Activated CD8-positive, alpha-beta memory T cell treated with anti-CD3 and anti-CD28 coated beads for 48 hours (primary cell): ENCODE data around the gene PEX5.

Experiments
- DNase-seq, 3 experiments: peaks; one replicate each; pipeline ENCODE4 v3.0.0-alpha.2; 2020; ENCODE audit warnings: low read depth in 2 of 3, low spot score in 2 of 3

Gene PEX5

GRCh38 chr12:7189398-7190267, at the start of gene PEX5:
Gene PEX5, plus strand, starts transcription at chr12:7189686. Its CDS starts 692 bp downstream, at chr12:7190378.
- DNase-seq = peak; percentile 37 to 72 (median 49)

DNA sequence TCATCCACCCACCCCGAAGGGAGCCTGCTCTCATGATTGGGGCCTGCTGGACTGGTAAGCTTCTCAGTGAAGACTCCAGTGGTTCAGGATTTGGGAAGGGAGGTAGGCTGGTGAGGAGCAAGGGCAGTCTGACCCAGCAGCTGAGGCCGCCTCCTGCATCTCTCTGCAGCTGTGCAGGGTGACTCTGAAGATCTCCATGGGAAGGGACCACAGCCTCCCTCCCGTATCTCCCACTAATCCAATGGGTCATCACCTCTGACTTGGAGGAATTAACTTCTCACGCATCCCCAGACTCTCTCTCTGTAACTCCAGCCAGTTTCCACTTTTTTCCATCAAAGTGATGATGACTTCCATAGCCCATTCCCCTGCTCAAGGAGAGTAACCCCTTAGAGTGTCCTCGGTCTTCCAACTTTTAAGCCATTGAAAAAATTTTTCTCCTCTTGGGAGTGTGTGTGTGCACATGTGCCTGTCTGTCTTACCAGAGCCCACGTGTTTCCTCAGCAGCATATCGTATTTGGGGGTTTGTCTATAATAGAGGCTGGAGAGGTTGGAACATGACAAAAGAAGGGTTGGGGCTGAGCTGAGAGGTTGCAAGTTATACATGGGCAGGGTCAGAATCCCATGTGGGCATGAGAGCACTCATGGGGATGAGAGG, 48.0 kb upstream of the PEX5 start:
- no peak for DNase-seq

DNA sequence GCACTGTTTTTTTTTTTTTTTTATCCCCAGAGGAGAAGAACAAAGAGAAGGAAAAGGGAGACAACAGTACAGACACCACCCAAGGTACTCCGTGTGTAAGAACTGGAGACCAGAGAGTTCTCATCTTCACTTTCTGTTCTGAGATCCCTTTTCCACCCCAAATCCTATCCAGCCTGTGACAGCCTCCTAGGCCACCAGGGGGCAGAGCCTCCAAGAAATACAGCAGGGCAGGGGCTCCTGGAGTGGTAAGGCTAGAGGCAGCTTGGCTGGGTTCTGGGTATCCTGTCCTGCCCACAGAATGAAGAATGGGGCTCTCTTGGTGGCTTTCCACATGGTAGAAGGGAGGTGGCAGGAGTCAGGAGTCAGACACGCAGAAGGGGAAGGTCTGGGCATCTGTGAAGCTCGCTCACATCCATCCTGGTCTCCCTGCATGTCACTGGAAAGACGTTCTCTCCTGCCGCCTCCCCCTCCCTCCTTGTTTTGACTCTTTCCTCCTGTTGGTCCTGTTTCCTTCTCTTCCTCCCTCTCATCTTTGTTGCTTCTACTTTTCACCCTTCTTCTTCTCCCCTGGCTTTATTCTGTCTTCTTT, 47.3 kb upstream of the PEX5 start:
- no peak for DNase-seq

DNA sequence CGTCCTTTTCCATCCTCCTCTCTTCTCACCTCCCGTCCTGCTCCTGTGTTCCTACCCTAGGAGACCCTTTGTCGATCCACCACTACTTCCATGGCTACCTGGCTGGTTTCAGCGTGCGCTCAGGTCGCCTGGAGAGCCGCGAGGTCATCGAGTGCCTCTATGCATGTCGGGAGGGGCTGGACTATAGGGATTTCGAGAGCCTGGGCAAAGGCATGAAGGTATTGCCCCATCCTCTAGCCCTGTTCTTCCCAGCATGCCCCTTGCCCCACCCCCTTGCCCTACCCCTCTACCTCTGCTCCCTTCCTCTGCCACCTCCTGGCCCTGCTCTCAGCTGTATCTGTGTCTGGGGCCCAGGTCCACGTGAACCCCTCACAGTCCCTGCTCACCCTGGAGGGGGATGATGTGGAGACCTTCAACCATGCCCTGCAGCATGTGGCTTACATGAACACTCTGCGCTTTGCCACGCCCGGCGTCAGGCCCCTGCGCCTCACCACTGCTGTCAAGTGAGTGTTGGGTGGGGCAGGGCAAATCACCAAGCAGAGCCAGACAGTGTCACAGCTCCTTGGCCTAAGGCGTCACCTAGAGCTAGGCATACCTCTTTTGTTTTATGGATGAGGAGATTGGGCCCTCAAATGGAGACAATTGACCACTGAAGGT, 46.5 kb upstream of the PEX5 start:
- DNase-seq = no peak

DNA sequence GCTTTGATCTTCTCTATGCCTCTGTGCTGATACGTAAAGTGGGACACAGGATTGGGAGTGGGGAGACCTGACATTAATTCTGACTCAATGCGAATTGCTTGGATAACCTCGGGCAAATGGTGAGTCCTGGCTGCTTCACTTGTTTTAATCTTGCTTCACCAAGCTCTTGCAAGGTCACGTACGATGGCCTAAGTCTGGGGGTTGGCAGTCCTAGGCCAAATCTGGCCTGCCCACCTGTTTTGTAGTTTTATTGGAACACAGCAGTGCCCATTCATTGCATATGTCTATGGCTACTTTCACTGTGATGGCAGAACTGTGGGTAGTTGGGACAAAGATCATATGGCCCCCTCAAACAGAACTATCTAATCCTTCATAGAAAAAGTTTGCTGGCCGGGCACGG, 45.9 kb upstream of the PEX5 start:
- DNase-seq = no peak

- no peak for DNase-seq
Measured at GRCh38 chr12:7144414-7145120, 44.9 kb upstream of the PEX5 start.

GRCh38 chr12:7145671-7146070, 43.8 kb upstream of the PEX5 start:
- no peak for DNase-seq

GRCh38 chr12:7146228-7146627, 43.3 kb upstream of the PEX5 start:
- DNase-seq = no peak

GRCh38 chr12:7146906-7147305, 42.6 kb upstream of the PEX5 start:
- DNase-seq = no peak

GRCh38 chr12:7150356-7150755, 39.1 kb upstream of the PEX5 start:
- DNase-seq = no peak

DNA sequence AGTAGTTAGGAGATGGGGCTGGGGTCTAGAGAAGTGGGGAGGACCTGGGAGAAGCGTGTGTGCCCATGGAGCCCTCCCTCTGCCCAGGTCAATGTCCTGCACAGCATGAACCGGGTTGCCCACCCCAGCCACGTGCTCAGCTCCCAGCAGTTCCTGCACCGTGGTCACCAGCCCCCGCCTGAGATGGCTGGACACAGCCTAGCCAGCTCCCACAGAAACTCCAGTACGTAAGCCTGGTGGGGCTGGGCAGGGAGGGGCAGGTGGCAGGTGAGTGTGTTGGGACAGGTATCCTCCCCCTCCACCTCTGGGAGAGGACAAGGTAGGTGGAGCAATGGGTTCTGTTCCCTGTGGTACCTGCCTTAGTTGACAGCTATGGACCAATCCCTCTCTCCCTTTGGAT, 38.6 kb upstream of the PEX5 start:
- DNase-seq = no peak

- DNase-seq = no peak
Measured at GRCh38 chr12:7151532-7151931, 38.0 kb upstream of the PEX5 start.

- DNase-seq = no peak
Measured at GRCh38 chr12:7152818-7153217, 36.7 kb upstream of the PEX5 start.

- no peak for DNase-seq
Measured at GRCh38 chr12:7154042-7154441, 35.4 kb upstream of the PEX5 start.

- no peak for DNase-seq
Measured at GRCh38 chr12:7154901-7155470, 34.5 kb upstream of the PEX5 start.

DNA sequence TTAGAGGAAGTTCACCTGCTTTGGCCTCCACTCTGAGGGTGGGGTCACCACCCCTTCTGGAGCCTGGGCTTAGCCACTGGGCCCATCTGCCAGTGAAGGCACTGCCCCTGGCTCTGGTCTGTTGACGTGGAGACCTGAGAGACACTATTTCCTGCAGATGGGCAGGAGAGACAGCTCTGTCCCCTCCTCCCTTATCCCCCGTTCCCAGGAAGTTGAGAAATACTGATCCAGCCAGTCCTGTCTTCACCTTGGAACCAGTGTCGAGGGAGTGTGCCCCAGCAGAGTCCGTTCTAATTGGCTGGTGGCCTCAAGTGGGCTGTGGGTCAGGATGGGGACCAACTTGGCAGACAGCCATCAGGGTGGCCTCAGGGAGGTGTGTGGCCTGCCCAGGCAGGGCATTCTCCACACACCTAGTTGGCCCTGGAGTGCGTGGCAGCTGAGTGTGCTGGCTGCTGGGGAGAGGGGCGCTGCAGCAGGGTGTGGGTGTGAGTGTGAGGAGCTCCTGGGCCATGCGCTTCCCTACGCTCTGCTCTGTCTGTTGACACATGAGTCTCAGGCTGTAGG, 33.9 kb upstream of the PEX5 start:
- no peak for DNase-seq

GRCh38 chr12:7156259-7157197, 33.0 kb upstream of the PEX5 start:
- no peak for DNase-seq

GRCh38 chr12:7157391-7157790, 32.1 kb upstream of the PEX5 start:
- DNase-seq = no peak
